ENCODE data around the gene TMEM63A.
"Not testable (repeated sequence)": the region's sequence is repeated elsewhere in the genome, so short reads cannot be mapped to it uniquely, and the experiment has no call there.

TMEM63A gene

GRCh38 chr1:225813214-225813964 is 68.8 kb downstream of the TMEM63A start:
- peak; percentile 96 for DNase-seq (ENCODE audit: low read depth)
- peak overlapping the region; percentile 11 for H3K4me3 ChIP-seq (ENCODE audit: low read depth, low read length)

GRCh38 chr1:225812488-225813213 is 69.5 kb downstream of the TMEM63A start:
- no peak overlapping the region for H3K4me3 ChIP-seq (ENCODE audit: low read depth, low read length)
- TF ChIP-seq CTCF (conservative IDR thresholded peaks at IDR 0.05; ENCODE audit: low read depth, low read length), result no peak
- DNase-seq (ENCODE audit: low read depth), result peak; percentile 27

More at GRCh38 chr1:225813214-225813964, 68.8 kb downstream of the TMEM63A start:
- no peak for TF ChIP-seq CTCF (conservative IDR thresholded peaks at IDR 0.05; ENCODE audit: low read depth, low read length)

GRCh38 chr1:225811622-225812487 is 70.3 kb downstream of the TMEM63A start:
- TF ChIP-seq CTCF (conservative IDR thresholded peaks at IDR 0.05; ENCODE audit: low read depth, low read length), result peak; percentile 69
- peak; percentile 55 for DNase-seq (ENCODE audit: low read depth)
- peak overlapping the region; percentile 75 for H3K4me3 ChIP-seq (ENCODE audit: low read depth, low read length)

- peak; percentile 26 for DNase-seq (ENCODE audit: low read depth)
Observed at GRCh38 chr1:225810579-225811538, 71.3 kb downstream of the TMEM63A start.

GRCh38 chr1:225809842-225810578 is 72.2 kb downstream of the TMEM63A start, which contains the start of gene EPHX1:
EPHX1 (plus strand) TSS chr1:225810124; CDS start chr1:225828730, 18,606 bp downstream.
- peak; percentile 45 for TF ChIP-seq CTCF (conservative IDR thresholded peaks at IDR 0.05; ENCODE audit: low read depth, low read length)
- H3K4me3 ChIP-seq (ENCODE audit: low read depth, low read length), result peak within 1 kb of the TSS; percentile 75
- DNase-seq (ENCODE audit: low read depth), result peak; percentile 89

More at GRCh38 chr1:225810579-225811538, 71.3 kb downstream of the TMEM63A start:
- H3K4me3 ChIP-seq (ENCODE audit: low read depth, low read length), result peak overlapping the region; percentile 75

- H3K4me3 ChIP-seq (ENCODE audit: low read depth, low read length), result no peak overlapping the region
- no peak for DNase-seq (ENCODE audit: low read depth)
- TF ChIP-seq CTCF (conservative IDR thresholded peaks at IDR 0.05; ENCODE audit: low read depth, low read length), result no peak
Observed at GRCh38 chr1:225808136-225808535, 74.0 kb downstream of the TMEM63A start.

- DNase-seq (ENCODE audit: low read depth); H3K4me3 ChIP-seq (ENCODE audit: low read depth, low read length): not testable (repeated sequence)
Observed at GRCh38 chr1:225806736-225807135, 75.4 kb downstream of the TMEM63A start.
